ENCODE results near the gene MTERF2. TPM values are rescaled to one million over a fixed set of nuclear protein-coding genes. Genes with fewer than 3 reads are reported as not detected.
"Not testable (repeated sequence)": the region's sequence is repeated elsewhere in the genome, so short reads cannot be mapped to it uniquely, and the experiment has no call there.

MTERF2 gene
- total RNA-seq, 1 donor from 2014 or later = 3.1 TPM

DNA sequence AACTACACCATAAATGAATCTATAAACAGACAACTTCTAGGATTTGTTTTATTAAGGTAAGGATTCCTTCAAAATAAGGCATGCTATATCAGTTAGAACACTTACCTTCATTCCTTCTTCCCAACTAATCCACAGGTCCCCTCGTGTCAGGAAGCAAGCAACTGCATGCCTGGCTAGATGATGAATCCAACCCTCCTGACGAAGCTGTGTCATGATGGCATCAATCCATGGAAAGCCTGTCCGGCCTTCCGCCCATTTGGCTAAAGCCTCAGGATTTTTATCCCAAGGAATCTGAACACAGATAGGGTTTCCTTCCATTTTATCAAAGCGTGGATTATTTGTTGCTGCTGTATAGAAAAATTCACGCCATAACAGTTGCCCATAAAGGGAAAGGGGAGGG, 12.5 kb upstream of the MTERF2 start:
- Histone ChIP-seq H3K4me1 (no peaks in the 10 kb centered on the region), H3K36me3 (peaks cover 22 to 24% of the 10 kb centered on the region in 2 donors), H3K27ac (no peak overlapping the region), H3K27me3 (no peaks in the 10 kb centered on the region), H3K4me3 (no peak overlapping the region), H3K9me3 (no peaks in the 10 kb centered on the region)
- intact Hi-C loops (cut with DNase I) = no loop called here
- TF ChIP-seq, protein P1, sequence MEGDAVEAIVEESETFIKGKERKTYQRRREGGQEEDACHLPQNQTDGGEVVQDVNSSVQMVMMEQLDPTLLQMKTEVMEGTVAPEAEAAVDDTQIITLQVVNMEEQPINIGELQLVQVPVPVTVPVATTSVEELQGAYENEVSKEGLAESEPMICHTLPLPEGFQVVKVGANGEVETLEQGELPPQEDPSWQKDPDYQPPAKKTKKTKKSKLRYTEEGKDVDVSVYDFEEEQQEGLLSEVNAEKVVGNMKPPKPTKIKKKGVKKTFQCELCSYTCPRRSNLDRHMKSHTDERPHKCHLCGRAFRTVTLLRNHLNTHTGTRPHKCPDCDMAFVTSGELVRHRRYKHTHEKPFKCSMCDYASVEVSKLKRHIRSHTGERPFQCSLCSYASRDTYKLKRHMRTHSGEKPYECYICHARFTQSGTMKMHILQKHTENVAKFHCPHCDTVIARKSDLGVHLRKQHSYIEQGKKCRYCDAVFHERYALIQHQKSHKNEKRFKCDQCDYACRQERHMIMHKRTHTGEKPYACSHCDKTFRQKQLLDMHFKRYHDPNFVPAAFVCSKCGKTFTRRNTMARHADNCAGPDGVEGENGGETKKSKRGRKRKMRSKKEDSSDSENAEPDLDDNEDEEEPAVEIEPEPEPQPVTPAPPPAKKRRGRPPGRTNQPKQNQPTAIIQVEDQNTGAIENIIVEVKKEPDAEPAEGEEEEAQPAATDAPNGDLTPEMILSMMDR (IDR thresholded peaks at IDR 0.05) = no peak
- DNase-seq (ENCODE audit: low spot score in 2 of 2) = no peak

- H3K36me3 ChIP-seq = peaks cover 22 to 24% of the 10 kb centered on the region in 2 donors
- no peaks in the 10 kb centered on the region for H3K27me3 ChIP-seq
- no peak overlapping the region for H3K4me3 ChIP-seq
- DNase-seq (ENCODE audit: low spot score in 2 of 2) = no peak
- TF ChIP-seq, protein P1 (IDR thresholded peaks at IDR 0.05) = no peak
- no peak overlapping the region for H3K27ac ChIP-seq
- intact Hi-C loops (cut with DNase I) = no loop called here
- no peaks in the 10 kb centered on the region for H3K9me3 ChIP-seq
- H3K4me1 ChIP-seq = no peaks in the 10 kb centered on the region
Observed at GRCh38 chr12:106997916-106998315, 11.0 kb upstream of the MTERF2 start.

GRCh38 chr12:106996102-106996501, 9.2 kb upstream of the MTERF2 start:
- H3K4me3 ChIP-seq; DNase-seq (ENCODE audit: low spot score in 2 of 2); H3K27me3 ChIP-seq; intact Hi-C loops (cut with DNase I); H3K27ac ChIP-seq; H3K9me3 ChIP-seq; H3K4me1 ChIP-seq: not testable (repeated sequence)
- H3K36me3 ChIP-seq = peaks cover 22 to 24% of the 10 kb centered on the region in 2 donors

GRCh38 chr12:106994579-106995220, 7.8 kb upstream of the MTERF2 start:
- H3K9me3 ChIP-seq = no peaks in the 10 kb centered on the region
- intact Hi-C loops (cut with DNase I) = no loop called here
- DNase-seq (ENCODE audit: low spot score in 2 of 2) = no peak
- H3K4me1 ChIP-seq = no peaks in the 10 kb centered on the region
- H3K36me3 ChIP-seq = peaks cover 12 to 19% of the 10 kb centered on the region in 2 donors
- no peak overlapping the region for H3K27ac ChIP-seq
- H3K27me3 ChIP-seq = no peaks in the 10 kb centered on the region
- TF ChIP-seq, protein P1 (IDR thresholded peaks at IDR 0.05) = no peak
- H3K4me3 ChIP-seq = no peak overlapping the region

- H3K4me3 ChIP-seq = peak overlapping the region; percentile 69 to 77
- H3K9me3 ChIP-seq = no peaks in the 10 kb centered on the region
- no peaks in the 10 kb centered on the region for H3K36me3 ChIP-seq
- H3K27me3 ChIP-seq = no peaks in the 10 kb centered on the region
- H3K27ac ChIP-seq = peak overlapping the region; percentile 91 to 93
- peaks cover 9 to 16% of the 10 kb centered on the region in 2 donors for H3K4me1 ChIP-seq
- TF ChIP-seq, protein P1 (IDR thresholded peaks at IDR 0.05) = no peak
- DNase-seq (ENCODE audit: low spot score in 2 of 2) = no peak
- intact Hi-C loops (cut with DNase I) = loop anchor here (1.0 to 2.0 kb wide), 3 partner anchors 33 to 105 kb away; partner anchors contain the start of genes CRY1 and TMEM263
Observed at GRCh38 chr12:106987846-106988245, 900 bp upstream of the MTERF2 start.

DNA sequence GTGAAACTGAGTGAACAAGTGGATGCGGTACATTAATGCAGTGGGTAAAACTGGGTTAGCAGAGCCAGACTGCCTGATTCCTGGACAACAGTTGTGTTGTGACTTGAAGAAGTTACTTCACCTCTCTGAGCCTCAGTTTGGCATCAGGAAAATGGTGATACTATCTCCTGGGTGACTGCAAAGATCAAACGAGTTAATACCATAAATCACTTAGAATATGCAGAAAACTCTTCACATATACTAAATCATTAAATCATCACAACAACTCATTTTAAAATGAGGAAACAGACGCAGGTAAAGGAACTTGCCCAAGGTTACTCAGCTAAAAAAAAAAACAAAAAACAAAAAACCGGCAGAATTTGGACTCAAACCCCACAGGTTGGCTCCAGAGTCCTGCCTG, 811 bp downstream of the MTERF2 start:
- Histone ChIP-seq H3K9me3 (no peaks in the 10 kb centered on the region), H3K4me3 (peak overlapping the region; percentile 69 to 77), H3K27me3 (no peaks in the 10 kb centered on the region), H3K36me3 (no peaks in the 10 kb centered on the region), H3K4me1 (peaks cover 12 to 20% of the 10 kb centered on the region in 2 donors), H3K27ac (peak overlapping the region; percentile 91 to 93)
- DNase-seq (ENCODE audit: low spot score in 2 of 2) = no peak
- intact Hi-C loops (cut with DNase I) = loop anchor here (2.0 kb wide), 1 partner anchor 107 kb away; the partner anchor contains the start of gene CRY1
- TF ChIP-seq, protein P1 (IDR thresholded peaks at IDR 0.05) = no peak

Data from ascending aorta (tissue), 2 donors.